ENCODE measurements around the gene CCL23.
"Not testable (repeated sequence)": the region's sequence is repeated elsewhere in the genome, so short reads cannot be mapped to it uniquely, and the experiment has no call there.

CCL23 gene

DNA sequence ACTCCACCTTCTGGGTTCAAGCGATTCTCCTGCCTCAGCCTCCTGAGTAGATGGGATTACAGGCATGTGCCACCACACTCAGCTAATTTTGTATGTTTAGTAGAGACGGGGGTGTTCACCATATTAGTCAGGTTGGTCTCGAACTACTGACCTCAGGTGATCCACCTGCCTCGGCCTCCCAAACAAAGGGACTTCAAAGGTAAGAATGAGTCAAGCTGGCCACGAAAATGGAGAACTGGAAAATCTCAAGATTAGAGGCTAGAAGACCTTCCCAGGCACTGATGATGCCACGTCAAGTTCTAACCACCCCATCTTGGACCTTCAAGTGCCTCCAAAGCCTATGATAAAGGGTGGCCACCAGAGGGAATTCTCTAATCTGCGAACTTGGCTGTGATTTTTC lies 15.1 kb downstream of the CCL23 start:
- DNase-seq (ENCODE audit: low spot score) = no peak

DNA sequence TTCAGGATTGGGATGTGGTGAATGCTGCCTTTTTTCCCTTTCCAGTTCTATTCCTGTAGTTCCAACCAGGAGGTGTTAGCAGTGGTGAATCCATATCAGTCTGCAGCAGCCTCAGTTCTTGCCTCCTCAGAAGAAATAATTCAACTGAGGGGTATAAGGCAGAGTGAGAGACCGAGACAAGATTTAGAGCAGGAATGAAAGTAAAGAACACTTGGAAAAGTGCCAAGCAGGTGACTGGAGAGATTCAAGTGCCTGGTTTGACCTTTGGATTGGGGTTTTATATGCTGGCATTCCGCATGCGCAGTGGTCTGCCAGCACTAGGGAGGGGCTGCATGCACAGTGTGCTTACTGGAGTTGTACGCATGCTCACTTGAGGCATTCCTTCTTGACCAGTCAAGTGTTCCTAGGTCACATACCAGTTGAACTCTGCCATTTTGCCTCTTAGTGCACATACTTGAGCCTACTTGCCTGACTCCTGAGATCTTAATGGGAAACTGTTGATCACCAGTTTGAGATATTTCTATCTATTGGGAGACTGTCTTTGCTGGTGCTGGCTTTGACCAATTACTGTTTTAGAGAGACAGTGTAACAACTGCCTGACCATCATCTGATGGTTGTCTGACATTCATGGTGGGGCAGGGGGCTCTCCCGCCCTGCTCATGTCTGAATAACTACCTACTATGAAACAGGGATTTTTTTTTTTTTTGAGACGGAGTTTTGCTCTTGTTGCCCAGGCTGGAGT lies 15.7 kb downstream of the CCL23 start:
- DNase-seq (ENCODE audit: low spot score) = no peak

DNA sequence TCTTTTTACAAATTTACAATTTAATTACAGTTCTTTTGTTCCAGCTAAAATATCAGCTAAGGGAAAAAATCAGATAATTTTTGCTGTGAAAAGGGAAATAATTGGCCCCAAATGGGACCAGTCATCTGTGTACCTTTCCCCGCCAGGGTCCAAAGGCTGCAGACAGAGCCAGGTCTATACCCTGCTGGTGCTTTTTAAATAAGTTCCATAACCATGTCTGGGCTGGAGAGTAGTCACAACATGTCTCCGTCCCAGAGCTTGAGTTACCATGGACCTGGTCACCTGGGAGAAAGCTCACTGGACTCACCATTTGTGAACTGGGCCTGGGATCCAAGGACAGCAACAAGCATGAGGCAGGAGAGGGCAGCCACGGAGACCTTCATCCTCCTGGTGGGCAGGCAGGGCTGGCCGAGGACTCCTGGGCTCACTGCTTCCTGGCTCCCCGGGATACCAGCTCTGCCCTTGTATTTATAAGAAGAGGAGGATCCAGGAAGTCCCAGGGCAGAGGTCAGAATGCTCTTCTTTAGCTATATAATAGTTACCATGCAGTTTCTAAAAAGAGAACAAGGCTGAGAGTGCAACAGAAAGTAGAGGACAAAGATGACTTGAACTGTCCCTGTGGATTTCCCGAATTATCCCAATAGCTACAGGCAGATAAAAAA lies 16.5 kb downstream of the CCL23 start, which contains the start of gene CCL15:
Gene CCL15 (minus strand): TSS at position 444 of the 662 bp plus-strand sequence. CDS start 61 bp downstream, at position 383.
- no peak for DNase-seq (ENCODE audit: low spot score)

DNA sequence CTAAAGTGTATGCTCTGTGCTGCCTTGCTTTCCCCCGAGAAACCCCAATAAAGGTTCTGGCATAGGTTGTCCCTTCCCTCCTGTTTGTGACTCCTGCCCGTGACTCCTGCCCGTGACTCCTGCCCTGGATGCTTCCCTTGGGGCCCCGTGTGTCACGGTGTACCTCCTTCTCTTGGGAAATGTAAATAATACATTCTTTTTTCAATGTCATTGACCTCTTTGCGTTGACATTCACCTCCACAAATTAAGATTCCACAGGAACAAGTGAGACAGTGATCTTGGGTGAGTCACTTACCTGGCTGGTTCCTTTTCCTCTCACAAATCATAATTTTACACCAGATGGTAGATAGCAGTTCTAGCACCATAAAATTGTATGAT lies 17.1 kb downstream of the CCL23 start:
- no peak for DNase-seq (ENCODE audit: low spot score)

DNA sequence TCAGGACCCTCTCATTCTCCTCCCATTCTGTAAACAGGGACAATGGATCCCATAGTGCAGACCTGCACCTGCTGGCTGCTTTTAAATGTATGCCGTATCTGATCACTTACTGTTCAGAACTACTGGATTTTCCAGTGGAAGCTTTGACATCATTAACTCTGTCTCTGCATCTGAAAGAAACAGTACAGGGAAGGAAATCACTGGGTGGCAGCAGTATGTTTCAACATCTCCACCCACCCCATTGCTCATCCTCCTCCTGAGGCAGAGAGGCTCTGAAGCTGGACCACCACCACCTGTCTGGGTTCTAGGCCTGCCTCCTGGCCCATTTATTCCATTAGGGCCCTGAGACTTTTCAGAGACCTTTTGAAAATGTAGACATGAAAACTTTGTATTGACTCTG lies 19.0 kb downstream of the CCL23 start:
- DNase-seq (ENCODE audit: low spot score) = no peak

DNA sequence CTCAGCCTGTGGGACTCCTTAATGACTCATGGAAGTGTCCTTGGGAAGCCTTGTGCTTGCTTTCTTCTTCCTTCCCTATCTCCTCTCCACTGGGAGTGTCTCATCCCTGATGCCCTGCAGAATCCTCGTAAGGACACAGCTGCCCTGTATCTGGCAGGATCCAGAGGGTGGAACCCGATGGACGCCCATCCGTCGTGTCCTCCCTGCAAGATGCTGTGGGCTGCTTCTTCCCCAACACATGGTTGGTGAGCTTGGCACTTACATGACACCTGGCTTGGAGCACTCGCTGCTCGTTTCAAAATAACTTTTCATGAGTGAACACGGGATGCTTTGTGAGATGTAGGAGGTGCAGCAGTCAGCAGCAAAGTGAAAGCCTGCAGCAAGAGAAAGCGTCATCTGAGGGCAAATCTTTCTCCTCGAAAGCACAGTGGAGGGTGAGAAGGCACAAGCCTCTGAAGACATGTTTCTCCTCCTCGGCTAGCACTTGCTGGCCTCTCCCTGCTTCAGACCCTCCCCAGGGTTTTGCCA lies 19.7 kb downstream of the CCL23 start:
- no peak for DNase-seq (ENCODE audit: low spot score)

DNA sequence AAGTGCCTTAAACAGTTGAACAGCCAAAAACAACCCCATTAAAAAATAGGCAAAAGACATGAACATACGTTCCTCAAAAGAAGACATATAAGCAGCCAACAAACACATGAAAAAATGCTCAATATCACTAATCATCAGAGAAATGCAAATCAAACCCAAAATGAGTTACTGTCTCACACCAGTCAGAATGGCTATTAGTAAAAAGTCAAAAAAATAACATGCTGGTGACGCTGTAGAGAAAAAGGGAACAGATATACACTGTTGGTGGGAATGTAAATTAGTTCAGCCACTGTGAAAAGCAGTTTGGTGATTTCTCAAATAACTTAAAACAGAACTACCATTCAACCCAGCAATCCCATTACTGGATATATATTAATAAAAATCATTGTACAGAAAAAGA lies 22.4 kb downstream of the CCL23 start:
- DNase-seq (ENCODE audit: low spot score) = not testable (repeated sequence)

DNA sequence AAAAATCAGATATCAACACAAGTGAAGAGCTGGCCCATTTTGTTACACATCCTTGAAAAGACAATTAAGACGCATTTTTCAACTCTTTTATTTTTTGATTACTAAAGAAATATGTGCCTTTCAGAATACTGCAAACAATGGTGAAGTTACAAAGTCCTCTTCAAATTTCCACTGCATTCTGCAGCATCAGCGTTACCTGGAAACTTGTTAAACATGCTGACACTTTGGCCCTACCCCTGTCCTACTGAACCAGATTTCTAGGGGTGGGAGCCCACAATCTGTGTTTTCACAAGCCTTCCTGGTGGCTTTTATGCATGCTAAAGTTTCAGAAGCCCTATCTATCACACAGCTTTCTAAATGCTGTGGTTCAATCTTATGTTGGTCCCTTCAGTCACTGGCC lies 26.7 kb downstream of the CCL23 start:
- DNase-seq (ENCODE audit: low spot score) = no peak

DNA sequence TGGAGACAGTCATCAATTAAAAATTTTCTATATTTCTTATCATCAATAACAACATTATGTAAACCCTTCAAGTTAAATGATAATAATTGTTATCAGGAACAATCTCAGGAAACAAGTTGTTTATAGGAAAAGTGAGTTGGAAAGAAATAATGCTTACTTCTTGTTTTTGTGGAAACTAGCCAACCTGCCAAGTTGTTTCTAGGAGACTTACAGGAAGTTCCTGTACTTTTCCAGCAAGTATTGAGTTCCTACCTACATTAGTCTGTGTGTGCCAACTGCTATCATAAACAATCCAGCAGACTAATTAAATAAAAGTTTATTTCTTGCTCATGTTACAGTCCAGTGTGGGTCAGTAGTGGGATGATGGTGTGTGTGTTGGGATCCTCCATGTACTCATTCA lies 29.6 kb downstream of the CCL23 start:
- DNase-seq (ENCODE audit: low spot score) = no peak

DNA sequence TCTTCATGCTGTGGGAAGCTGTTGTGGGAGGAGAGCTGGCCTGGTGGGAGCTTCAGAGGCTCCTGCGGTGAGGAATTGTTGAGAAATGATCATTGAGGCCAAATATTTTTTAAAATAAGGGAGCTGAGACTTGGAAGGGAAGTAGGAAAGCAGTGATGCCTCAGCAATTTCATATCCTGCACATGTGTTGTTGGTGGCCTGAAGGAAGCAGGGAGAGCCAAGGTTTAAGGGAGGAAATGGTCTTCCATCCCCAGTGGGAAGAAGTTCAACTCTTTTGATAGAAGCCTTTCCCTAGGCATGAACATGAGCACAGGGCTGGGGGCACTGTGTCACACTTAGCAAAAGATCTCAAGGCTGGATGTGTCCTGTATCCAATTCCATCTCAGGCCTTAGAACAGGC lies 31.1 kb downstream of the CCL23 start, which contains the start of gene CCL14:
Gene CCL14 (minus strand): TSS at position 87 of the 400 bp plus-strand sequence. CDS start 80 bp downstream, at position 7.
- no peak for DNase-seq (ENCODE audit: low spot score)

DNA sequence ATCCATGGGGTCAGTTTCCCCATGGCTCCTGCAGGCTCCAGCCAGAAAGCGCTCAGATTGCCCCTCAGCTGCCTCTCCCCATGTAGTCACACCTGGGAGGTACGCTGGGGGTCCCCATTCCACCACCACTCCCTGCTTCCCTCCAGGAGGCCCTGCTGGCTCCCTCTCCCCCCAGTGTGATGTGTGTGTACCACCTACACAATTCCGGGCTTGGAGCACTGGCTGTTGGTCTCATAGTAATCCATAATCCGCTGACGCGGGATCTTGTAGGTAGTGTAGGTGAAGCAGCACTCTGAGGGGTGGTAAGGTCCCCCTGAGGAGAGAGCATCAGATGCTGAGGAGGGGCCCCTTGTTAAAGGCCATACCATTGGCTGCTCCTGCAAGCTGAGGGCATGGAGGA lies 33.6 kb downstream of the CCL23 start:
- DNase-seq (ENCODE audit: low spot score) = no peak

DNA sequence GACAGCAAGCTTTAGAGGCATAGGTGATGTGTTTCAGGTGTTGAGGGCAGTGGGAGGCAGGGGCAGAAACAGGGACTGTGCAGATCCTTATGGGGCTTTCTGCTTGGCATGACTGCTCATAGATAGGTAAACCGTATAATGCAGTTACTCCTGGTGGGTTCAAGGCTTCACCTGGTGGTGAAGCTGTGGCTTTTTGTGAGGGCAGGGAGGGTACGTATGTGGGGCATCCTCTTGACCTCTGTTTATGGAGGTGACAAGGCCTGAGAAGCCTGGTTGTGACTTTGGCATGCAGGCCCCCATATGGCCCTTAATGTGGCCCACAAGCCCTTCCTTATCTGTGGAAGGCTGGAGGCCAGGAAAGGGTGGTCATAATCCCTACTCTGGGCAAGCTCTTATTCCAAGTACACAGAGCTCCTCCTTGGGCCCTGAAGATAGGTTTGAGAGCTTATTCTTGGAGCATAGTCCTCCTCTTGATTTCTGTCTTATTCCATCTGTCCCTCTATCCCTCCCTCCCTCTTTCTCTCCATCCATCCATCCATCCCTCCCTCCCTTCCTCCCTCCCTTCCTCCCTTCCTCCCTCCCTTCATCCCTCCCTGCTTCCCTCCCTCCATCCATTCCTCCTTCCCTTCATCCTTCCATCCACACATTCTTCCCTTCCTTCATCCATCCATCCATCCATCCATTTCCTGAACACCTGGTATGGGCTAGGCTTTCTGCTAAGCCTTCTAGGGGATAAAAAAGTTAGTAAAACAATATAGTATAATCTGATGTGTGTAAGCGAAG lies 35.2 kb downstream of the CCL23 start:
- no peak for DNase-seq (ENCODE audit: low spot score)

DNA sequence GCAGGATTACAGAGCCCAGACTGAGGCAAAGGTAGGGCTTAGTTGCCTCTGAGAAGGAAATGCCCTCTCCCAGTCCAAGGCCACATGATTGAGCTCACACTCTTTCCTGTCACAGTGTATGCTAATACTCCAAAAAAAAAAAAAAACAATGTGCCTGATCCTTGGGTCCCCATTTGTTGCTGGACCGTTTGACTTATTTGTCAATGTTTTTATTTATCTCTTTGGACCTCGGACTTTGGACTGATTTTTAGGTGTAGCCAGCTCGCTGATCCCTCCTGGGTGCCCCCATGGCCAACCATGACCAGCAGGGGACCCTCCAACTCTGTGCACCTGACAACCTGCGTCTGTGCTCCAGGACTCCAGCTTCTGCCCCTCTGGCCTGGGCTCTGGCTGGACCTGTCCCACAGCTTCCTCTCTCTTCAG lies 35.9 kb downstream of the CCL23 start:
- DNase-seq (ENCODE audit: low spot score) = peak; percentile 11

DNA sequence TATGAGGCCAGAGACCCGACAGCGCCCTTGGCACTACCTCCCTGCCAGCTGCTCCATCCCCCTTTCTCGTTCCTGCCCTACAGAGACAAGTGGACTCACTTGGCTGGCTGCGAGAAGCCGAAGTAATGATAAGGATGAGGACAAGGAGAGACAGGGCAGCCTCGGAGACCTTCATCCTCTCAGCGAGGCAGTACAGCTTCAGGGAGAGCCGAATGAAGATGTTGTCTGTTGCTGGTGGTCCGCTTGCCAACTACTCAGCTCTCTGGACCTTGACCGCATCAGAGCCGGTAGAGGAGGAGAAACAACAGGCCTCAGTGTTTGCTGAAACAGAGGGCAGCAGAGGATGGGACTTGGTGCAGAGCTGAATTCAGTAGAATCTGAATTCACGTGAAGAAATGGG lies 36.5 kb downstream of the CCL23 start, which contains the start of gene CCL16:
Gene CCL16 (minus strand): TSS at position 252 of the 400 bp plus-strand sequence. CDS start 77 bp downstream, at position 175.
- DNase-seq (ENCODE audit: low spot score) = no peak

DNA sequence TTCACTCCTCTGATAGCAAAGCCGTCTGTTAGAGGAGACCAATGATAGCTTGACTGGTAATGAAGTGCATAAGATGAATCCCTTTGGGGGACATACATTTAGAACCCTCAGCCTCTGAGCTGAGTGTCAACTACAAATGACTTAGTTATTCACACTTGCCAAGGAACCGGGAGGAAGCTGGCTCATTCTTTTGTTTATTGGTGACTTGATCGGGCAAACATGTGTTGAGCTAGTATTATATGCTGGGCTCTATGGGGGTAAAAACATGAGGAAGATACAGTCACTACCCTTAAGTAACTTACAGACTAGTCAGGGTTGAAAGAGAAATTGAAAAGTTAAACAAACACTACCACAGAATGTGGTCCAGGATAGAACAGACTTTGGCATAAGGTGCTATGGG lies 39.4 kb downstream of the CCL23 start:
- no peak for DNase-seq (ENCODE audit: low spot score)

DNA sequence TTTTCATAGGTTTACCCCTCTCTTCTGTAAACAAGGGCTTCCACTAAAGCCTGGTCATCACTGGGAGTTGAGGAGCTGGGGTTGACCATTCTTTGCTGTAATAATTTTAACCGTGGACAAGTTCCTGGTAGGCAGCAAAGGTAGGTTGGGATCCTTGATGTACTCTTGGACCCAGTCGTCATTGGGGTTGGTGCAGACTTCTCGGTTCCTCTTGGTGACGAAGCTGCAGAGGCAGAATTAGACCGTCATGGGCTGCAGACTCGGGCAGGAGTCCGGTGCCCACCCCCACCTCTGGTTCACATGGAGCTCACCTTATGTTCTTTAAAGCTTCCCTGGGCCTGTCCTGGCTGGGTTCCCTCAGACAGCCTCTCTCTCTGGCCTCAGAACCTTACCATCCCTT lies 40.3 kb downstream of the CCL23 start:
- DNase-seq (ENCODE audit: low spot score) = no peak

DNA sequence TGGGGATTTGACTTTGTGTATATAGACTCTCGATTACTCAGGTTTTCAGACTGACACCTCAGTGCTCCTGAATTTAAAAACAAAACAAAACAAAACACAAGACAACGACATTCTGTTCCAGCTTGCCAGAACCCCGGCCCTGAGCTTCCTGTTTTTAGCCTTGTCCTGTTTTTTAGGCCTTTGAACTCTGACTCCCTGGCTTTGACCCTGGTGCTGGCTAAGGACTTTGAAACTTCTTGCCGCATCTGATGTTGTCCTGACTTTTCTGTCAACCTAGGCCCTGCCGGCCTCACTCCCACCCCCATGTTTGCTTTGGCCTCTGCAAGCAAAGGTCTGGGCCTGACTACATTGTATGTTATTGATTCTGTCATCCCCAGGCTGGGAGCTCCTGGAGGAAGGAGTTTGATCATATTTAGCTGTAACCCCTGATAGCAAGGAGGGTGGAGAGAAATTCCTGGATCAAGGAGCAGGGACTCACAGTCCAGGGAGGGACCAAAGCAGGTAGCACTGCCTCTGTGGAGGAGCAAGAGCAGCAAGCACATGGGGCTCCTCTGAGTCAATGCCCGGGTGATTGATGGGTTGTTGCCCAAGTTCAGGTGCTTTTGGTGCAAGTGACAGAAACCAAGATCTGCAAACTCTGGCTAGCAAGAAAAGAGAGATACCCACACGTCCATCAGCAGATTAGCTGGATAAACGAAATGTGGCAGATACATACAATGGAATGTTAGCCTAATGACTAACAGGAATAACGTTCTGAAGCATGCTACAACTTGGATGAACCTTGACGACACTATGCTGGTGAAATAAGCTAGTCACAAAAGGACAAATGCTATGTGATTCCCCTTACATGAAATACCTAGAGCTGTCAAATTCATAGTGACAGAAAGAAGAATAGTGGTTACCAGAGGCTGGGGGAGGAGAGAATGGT lies 44.2 kb downstream of the CCL23 start:
- DNase-seq (ENCODE audit: low spot score) = no peak

DNA sequence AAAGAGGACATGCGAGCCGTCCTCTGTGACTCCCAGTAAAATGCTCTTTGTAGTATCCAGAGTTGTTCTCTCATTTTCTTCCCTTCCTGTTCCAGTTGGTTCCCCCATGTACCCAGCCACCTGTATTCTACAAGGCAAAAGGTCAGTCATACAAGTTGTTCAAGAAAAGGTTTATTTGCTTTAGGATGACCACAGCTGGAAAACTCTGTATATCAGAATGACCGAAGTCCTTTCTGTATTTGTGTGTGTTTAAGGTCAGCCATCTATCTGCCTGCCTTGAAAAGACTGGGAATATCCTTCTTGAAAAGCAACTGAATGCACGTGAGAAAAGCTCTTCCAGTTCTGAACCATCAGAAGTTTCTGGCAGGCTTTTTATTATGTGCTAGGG lies 44.8 kb downstream of the CCL23 start:
- no peak for DNase-seq (ENCODE audit: low spot score)

DNA sequence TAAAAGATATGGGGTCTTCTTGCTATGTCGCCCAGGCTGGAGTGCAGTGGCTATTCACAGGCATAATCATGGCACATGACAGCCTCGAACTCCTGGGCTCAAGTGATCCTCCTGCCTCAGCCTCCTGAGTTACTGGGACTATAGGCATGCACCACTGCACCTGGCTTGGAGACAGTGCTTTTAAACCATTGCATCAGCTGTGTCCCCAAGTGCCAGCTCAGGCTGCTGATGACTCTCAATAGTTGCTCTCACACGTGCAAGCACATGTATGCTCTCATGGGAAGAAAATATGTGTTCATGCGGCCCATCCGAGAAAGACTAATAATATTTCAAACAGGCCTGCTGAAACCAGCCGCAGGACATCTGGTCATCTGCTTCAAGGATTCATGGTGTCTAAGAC lies 45.2 kb downstream of the CCL23 start:
- DNase-seq (ENCODE audit: low spot score) = no peak

DNA sequence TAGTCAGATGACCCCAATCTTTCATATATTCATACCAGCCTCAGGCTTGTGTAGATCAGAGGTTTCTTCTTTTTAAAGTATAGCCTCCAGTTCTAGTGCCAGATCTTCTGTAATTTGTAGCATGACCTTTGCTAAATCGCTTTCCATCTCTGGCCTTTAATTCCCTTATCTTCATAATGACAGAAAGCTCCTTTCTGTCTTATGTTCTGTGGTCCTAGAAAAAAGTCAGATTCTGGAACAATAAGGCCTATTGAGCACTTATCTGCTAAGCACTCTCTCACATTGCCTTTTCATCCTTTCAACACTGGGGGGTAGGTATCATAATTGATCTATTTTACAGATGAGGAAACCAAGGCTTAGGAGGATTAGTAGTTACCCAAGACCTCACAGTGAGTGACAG lies 45.7 kb downstream of the CCL23 start:
- no peak for DNase-seq (ENCODE audit: low spot score)

All from NAMALWA (cell line).